AG09309 (cell line): ENCODE results near the gene ADK.
"Not testable (repeated sequence)": the region's sequence is repeated elsewhere in the genome, so short reads cannot be mapped to it uniquely, and the experiment has no call there.

Source experiments
- DNase-seq: peaks from one replicate; pipeline ENCODE4 v3.0.0-alpha.2; 2010; ENCODE audit warnings: low read depth
- H3K4me3 ChIP-seq: 2 replicates; pipeline ENCODE4 v1.5.1; 2011; ENCODE audit warnings: mild to moderate bottlenecking, low read depth, low read length, moderate library complexity; ENCODE audit not compliant: control insufficient read depth
- CTCF ChIP-seq: IDR thresholded peaks from 2 replicates; pipeline ENCODE4 v1.5.1; 2011; ENCODE audit warnings: mild to moderate bottlenecking, low read depth, low read length, inconsistent platforms; ENCODE audit not compliant: insufficient read depth, control insufficient read depth; ENCODE audit errors: missing control alignments

Gene ADK

GRCh38 chr10:74121368-74121767 lies 29.7 kb upstream of the ADK start:
- no peak for TF ChIP-seq CTCF
- no peak for DNase-seq
- H3K4me3 ChIP-seq: no peak overlapping the region

- no peak for TF ChIP-seq CTCF
- no peak for DNase-seq
- H3K4me3 ChIP-seq: no peak overlapping the region
These were observed 29.0 kb upstream of the ADK start for GRCh38 chr10:74122060-74122459.

GRCh38 chr10:74123081-74123480 lies 27.9 kb upstream of the ADK start:
- no peak for DNase-seq
- TF ChIP-seq CTCF: no peak
- no peak overlapping the region for H3K4me3 ChIP-seq

GRCh38 chr10:74133923-74134820 lies 16.8 kb upstream of the ADK start:
- no peak for DNase-seq
- no peak for TF ChIP-seq CTCF
- no peak overlapping the region for H3K4me3 ChIP-seq

GRCh38 chr10:74135452-74135851 lies 15.6 kb upstream of the ADK start:
- no peak overlapping the region for H3K4me3 ChIP-seq
- DNase-seq: no peak
- TF ChIP-seq CTCF: no peak

- TF ChIP-seq CTCF: no peak
- DNase-seq: no peak
- no peak overlapping the region for H3K4me3 ChIP-seq
These were observed 13.0 kb upstream of the ADK start for GRCh38 chr10:74137992-74138391.

- not testable (repeated sequence) for DNase-seq, H3K4me3 ChIP-seq
These were observed 12.4 kb upstream of the ADK start for GRCh38 chr10:74138596-74138995.
